Panc1 (cell line): Measurements from ENCODE around the gene IGDCC3. TPM values are rescaled to one million over a fixed set of nuclear protein-coding genes. Genes with fewer than 3 reads are reported as not detected.

Experiments
- ATAC-seq: fragments of 200-7000 bp; cut with Tn5 transposase; 2 replicates; pipeline ENCODE4 v1.9.1; 2020; ENCODE audit warnings: mild to moderate bottlenecking, moderate library complexity
- BruUV-seq: library from RNA; stranded (reverse); fragments of 400-500 nt; replicated peaks from 2 replicates; lab custom pipeline; 2021; lab: Mats Ljungman, UMichigan
- CTCF ChIA-PET: fragments of 300-600 bp; sonication (Branson Sonifier 250); formaldehyde crosslinking; loops from one replicate; lab custom pipeline; 2022; ENCODE audit warnings: antibody characterized with exemption; lab: Charles Lee
- POLR2A ChIA-PET: fragments of 300-600 bp; sonication (Branson Sonifier 250); formaldehyde crosslinking; loops from one replicate; lab custom pipeline; 2022; ENCODE audit warnings: antibody characterized with exemption; lab: Charles Lee
- DNase-seq: peaks from one replicate; pipeline ENCODE4 v3.0.0-alpha.2; 2010; ENCODE audit warnings: low read depth, low spot score
- H3K27ac ChIP-seq: 2 replicates; pipeline ENCODE4 v1.5.1; 2011; ENCODE audit warnings: mild to moderate bottlenecking, low read length, inconsistent platforms
- H3K27me3 ChIP-seq: fragments of 200-500 bp; sonication (Bioruptor generic); 2 replicates; pipeline ENCODE4 v1.6.0; 2014; ENCODE audit warnings: low read length, inconsistent platforms; ENCODE audit not compliant: control insufficient read depth, insufficient read depth
- H3K36me3 ChIP-seq: fragments of 200-500 bp; sonication (Bioruptor generic); 2 replicates; pipeline ENCODE4 v1.5.1; 2014; ENCODE audit warnings: inconsistent platforms, mild to moderate bottlenecking, low read length, moderate library complexity; ENCODE audit not compliant: control insufficient read depth, insufficient read depth
- H3K4me1 ChIP-seq: 2 replicates; pipeline ENCODE4 v1.5.1; 2011; ENCODE audit warnings: inconsistent platforms, mild to moderate bottlenecking, low read length, moderate library complexity; ENCODE audit not compliant: control insufficient read depth, insufficient read depth
- H3K4me3 ChIP-seq, 2 experiments: 2 replicates each; pipeline ENCODE4 v1.5.1; 2011 to 2012; ENCODE audit warnings: low read depth in 2 of 2, low read length in 2 of 2, mild to moderate bottlenecking in 2 of 2, inconsistent platforms in 1 of 2, moderate library complexity in 1 of 2
- H3K9me3 ChIP-seq: fragments of 200-500 bp; sonication (Bioruptor generic); 2 replicates; pipeline ENCODE4 v1.5.1; 2014; ENCODE audit warnings: low read depth, mild to moderate bottlenecking, inconsistent platforms, low read length, moderate library complexity; ENCODE audit not compliant: control insufficient read depth, insufficient read depth
- CTCF ChIP-seq: fragments of 450-650 bp; IDR thresholded peaks from 2 replicates; pipeline ENCODE4 v1.5.1; 2017; ENCODE audit warnings: mild to moderate bottlenecking
- POLR2AphosphoS5 ChIP-seq: IDR thresholded peaks from 2 replicates; pipeline ENCODE4 v1.6.1; 2012; ENCODE audit warnings: mild to moderate bottlenecking, low read depth, low read length, moderate library complexity
- REST ChIP-seq, 2 experiments: IDR thresholded peaks; 2 replicates each; pipeline ENCODE4 v1.6.1; 2011 to 2012; ENCODE audit warnings: low read depth in 2 of 2, control low read depth in 1 of 2, low read length in 1 of 2, mild to moderate bottlenecking in 1 of 2, moderate library complexity in 1 of 2; ENCODE audit not compliant: insufficient read depth in 1 of 2
- SIN3A ChIP-seq: IDR thresholded peaks from 2 replicates; pipeline ENCODE4 v1.6.1; 2012; ENCODE audit warnings: low read depth, mild to moderate bottlenecking, low read length, moderate library complexity, borderline replicate concordance; ENCODE audit not compliant: insufficient read depth
- TCF7L2 ChIP-seq: IDR thresholded peaks from 2 replicates; pipeline ENCODE4 v1.6.1; 2011; ENCODE audit warnings: mild to moderate bottlenecking, low read depth, low read length, inconsistent platforms
- in situ Hi-C: cut with HindIII; loops from 2 replicates; pipeline ENCODE4 v1.10.0; 2016; ENCODE audit warnings: low sequenced_read_pairs, low pct_unique_long_range_greater_than_20kb
- intact Hi-C: fragments of 100-400 bp; cut with micrococcal nuclease; formaldehyde crosslinking; loops from one replicate; pipeline ENCODE4 v1.10.0; 2022; ENCODE audit not compliant: unreplicated experiment
- total RNA-seq: library from RNA; stranded (reverse); gene quantifications from one replicate; pipeline ENCODE4 v1.2.1, GENCODE V29; 2021; ENCODE audit not compliant: unreplicated experiment

IGDCC3 gene
- total RNA-seq, 1 experiment from 2014 or later, result 0.18 TPM

- ChIA-PET CTCF (no interaction called here), POLR2A (no interaction called here)
- in situ Hi-C loops (no loop called here), intact Hi-C loops (no loop called here)
- H3K36me3 ChIP-seq, result no peaks in the 10 kb centered on the region
- TF ChIP-seq CTCF (no peak), REST (IDR thresholded peaks at IDR 0.05; ENCODE audit: insufficient read depth in 1 of 2, low read depth in 2 of 2, low read length in 1 of 2) (no peak), SIN3A (no peak), POLR2AphosphoS5 (no peak), TCF7L2 (no peak)
- no TSS peak for BruUV-seq
- no peak overlapping the region for H3K4me3 ChIP-seq
- no peak overlapping the region for H3K27ac ChIP-seq
- ATAC-seq (no peak), DNase-seq (no peak)
- H3K4me1 ChIP-seq, result no peaks in the 10 kb centered on the region
- no peaks in the 10 kb centered on the region for H3K9me3 ChIP-seq
- H3K27me3 ChIP-seq, result no peaks in the 10 kb centered on the region
Observed at GRCh38 chr15:65362491-65362890, 15.3 kb downstream of the IGDCC3 start.

GRCh38 chr15:65361708-65362459 is 15.9 kb downstream of the IGDCC3 start:
- intact Hi-C loops, result no loop called here
- Histone ChIP-seq H3K27me3 (no peaks in the 10 kb centered on the region), H3K9me3 (no peaks in the 10 kb centered on the region), H3K4me3 (no peak overlapping the region), H3K4me1 (no peaks in the 10 kb centered on the region), H3K27ac (no peak overlapping the region), H3K36me3 (no peaks in the 10 kb centered on the region)
- TF ChIP-seq POLR2AphosphoS5, result no peak
- TF ChIP-seq REST (IDR thresholded peaks at IDR 0.05; ENCODE audit: insufficient read depth in 1 of 2, low read depth in 2 of 2, low read length in 1 of 2), result no peak
- TF ChIP-seq TCF7L2, result no peak
- ATAC-seq (no peak), DNase-seq (no peak)
- ChIA-PET POLR2A (no interaction called here), CTCF (no interaction called here)
- no TSS peak for BruUV-seq
- in situ Hi-C loops, result no loop called here
